Hepatocyte (in vitro differentiated cells): ENCODE measurements around the gene RPP25L. TPM values are rescaled to one million over a fixed set of nuclear protein-coding genes. Genes with fewer than 3 reads are reported as not detected.

Experiments used
- DNase-seq: peaks from one replicate; pipeline ENCODE4 v3.0.0-alpha.2; 2016; ENCODE audit warnings: low spot score
- H2AFZ ChIP-seq: fragments of 200-600 bp; sonication (generic); 2 replicates; pipeline ENCODE4 v1.6.0; 2016; ENCODE audit warnings: antibody characterized with exemption, mild to moderate bottlenecking
- H3K27ac ChIP-seq: fragments of 200-600 bp; sonication (generic); 2 replicates; pipeline ENCODE4 v1.5.1; 2016; ENCODE audit warnings: mild to moderate bottlenecking
- H3K27me3 ChIP-seq: fragments of 200-600 bp; sonication (generic); 2 replicates; pipeline ENCODE4 v1.6.1; 2016
- H3K36me3 ChIP-seq: fragments of 200-600 bp; sonication (generic); replicated peaks from 2 replicates; pipeline ENCODE4 v1.5.1; 2016; ENCODE audit warnings: low read depth; ENCODE audit not compliant: insufficient read depth
- H3K4me1 ChIP-seq: fragments of 200-600 bp; sonication (generic); 2 replicates; pipeline ENCODE4 v1.5.1; 2016; ENCODE audit warnings: mild to moderate bottlenecking, moderate library complexity; ENCODE audit not compliant: insufficient read depth
- H3K4me2 ChIP-seq: fragments of 200-600 bp; sonication (generic); 2 replicates; pipeline ENCODE4 v1.6.0; 2016
- H3K4me3 ChIP-seq: fragments of 200-600 bp; sonication (generic); 2 replicates; pipeline ENCODE4 v1.5.1; 2016; ENCODE audit warnings: mild to moderate bottlenecking
- H3K79me2 ChIP-seq: fragments of 200-600 bp; sonication (generic); 2 replicates; pipeline ENCODE4 v1.6.0; 2017; ENCODE audit warnings: mild to moderate bottlenecking
- H3K9me2 ChIP-seq: fragments of 200-600 bp; sonication (generic); replicated peaks from 2 replicates; pipeline ENCODE4 v1.6.0; 2017; ENCODE audit warnings: mild to moderate bottlenecking; ENCODE audit not compliant: insufficient read depth
- H3K9me3 ChIP-seq: fragments of 200-600 bp; sonication (generic); 2 replicates; pipeline ENCODE4 v1.5.1; 2016; ENCODE audit warnings: low read depth, mild to moderate bottlenecking
- H4K20me1 ChIP-seq: fragments of 200-600 bp; sonication (generic); 2 replicates; pipeline ENCODE4 v1.6.0; 2016; ENCODE audit warnings: mild to moderate bottlenecking; ENCODE audit not compliant: insufficient read depth, poor library complexity, severe bottlenecking
- EZH2 ChIP-seq: fragments of 200-600 bp; sonication (generic); IDR thresholded peaks from 2 replicates; pipeline ENCODE4 v1.6.1; 2016; ENCODE audit warnings: antibody characterized with exemption, mild to moderate bottlenecking, borderline replicate concordance
- EZH2phosphoT487 ChIP-seq: fragments of 200-600 bp; sonication (generic); IDR thresholded peaks from one replicate; pipeline ENCODE4 v1.6.1; 2018; ENCODE audit warnings: antibody characterized with exemption, mild to moderate bottlenecking, low read depth, moderate library complexity; ENCODE audit not compliant: unreplicated experiment, severe bottlenecking
- WGBS: methylation state at CpG from one replicate; pipeline ENCODE4 v1.1.6; 2016; ENCODE audit warnings: low lambda C conversion rate; ENCODE audit errors: missing lambda C conversion rate; 5-methylcytosine and 5-hydroxymethylcytosine counted together
- polyA plus RNA-seq: library from polyadenylated mRNA; unstranded; fragments of >200 nt; fragmentation: Nextera tagmentation; extraction: Ambion mirVana; gene quantifications from 2 replicates; pipeline ENCODE4 v1.2.1, GENCODE V29; 2016
- total RNA-seq: library from RNA; depleted of rRNA; stranded (reverse); fragments of >200 nt; gene quantifications from 2 replicates; pipeline ENCODE4 v1.2.3, GENCODE V29; 2014
- TF ChIP-seq, protein P1 (sequence below): fragments of 200-600 bp; sonication (generic); IDR thresholded peaks from 2 replicates; pipeline ENCODE4 v1.5.1; 2016; ENCODE audit warnings: antibody characterized with exemption, mild to moderate bottlenecking; ENCODE audit not compliant: poor library complexity

RPP25L gene
- total and polyA plus RNA-seq, 2 experiments from 2014 or later, result 30.0 to 35.7 TPM

DNA sequence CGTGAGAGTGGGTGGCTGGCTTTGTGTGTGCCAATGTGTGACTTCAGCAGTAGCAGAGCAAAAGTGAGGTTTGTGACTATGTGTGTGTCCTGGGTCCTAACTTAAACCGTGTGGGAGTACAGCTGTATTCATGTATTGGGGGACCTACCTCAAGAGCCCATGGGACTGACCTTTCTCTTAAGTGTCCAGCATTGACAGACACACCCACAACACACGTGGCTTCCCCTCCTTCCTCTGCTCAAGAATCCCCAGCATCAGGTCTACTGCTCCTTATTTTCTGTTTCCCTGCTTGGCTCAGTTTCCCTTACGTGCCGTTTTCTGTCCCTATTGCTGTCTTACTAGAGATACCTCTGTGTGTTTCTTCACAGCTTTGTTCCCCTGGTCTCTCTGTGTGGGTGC is 40.7 kb upstream of the RPP25L start:
- H3K27me3 ChIP-seq, result no peaks in the 10 kb centered on the region
- peak overlapping the region; percentile 87 for H3K4me2 ChIP-seq
- peak overlapping the region; percentile 94 for H3K27ac ChIP-seq
- peaks cover 45% of the 10 kb centered on the region for H3K4me1 ChIP-seq
- H3K4me3 ChIP-seq, result no peak overlapping the region
- peaks cover 25% of the 10 kb centered on the region for H3K79me2 ChIP-seq
- TF ChIP-seq EZH2phosphoT487, result no peak
- no peak for TF ChIP-seq EZH2
- TF ChIP-seq, protein P1, sequence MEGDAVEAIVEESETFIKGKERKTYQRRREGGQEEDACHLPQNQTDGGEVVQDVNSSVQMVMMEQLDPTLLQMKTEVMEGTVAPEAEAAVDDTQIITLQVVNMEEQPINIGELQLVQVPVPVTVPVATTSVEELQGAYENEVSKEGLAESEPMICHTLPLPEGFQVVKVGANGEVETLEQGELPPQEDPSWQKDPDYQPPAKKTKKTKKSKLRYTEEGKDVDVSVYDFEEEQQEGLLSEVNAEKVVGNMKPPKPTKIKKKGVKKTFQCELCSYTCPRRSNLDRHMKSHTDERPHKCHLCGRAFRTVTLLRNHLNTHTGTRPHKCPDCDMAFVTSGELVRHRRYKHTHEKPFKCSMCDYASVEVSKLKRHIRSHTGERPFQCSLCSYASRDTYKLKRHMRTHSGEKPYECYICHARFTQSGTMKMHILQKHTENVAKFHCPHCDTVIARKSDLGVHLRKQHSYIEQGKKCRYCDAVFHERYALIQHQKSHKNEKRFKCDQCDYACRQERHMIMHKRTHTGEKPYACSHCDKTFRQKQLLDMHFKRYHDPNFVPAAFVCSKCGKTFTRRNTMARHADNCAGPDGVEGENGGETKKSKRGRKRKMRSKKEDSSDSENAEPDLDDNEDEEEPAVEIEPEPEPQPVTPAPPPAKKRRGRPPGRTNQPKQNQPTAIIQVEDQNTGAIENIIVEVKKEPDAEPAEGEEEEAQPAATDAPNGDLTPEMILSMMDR, result no peak
- no peaks in the 10 kb centered on the region for H3K36me3 ChIP-seq
- no peaks in the 10 kb centered on the region for H3K9me2 ChIP-seq
- 45% methylated on average over 5 of the region's 5 CpGs for WGBS
- H3K9me3 ChIP-seq, result no peaks in the 10 kb centered on the region
- no peak overlapping the region for H2AFZ ChIP-seq
- no peaks in the 10 kb centered on the region for H4K20me1 ChIP-seq
- DNase-seq, result no peak

DNA sequence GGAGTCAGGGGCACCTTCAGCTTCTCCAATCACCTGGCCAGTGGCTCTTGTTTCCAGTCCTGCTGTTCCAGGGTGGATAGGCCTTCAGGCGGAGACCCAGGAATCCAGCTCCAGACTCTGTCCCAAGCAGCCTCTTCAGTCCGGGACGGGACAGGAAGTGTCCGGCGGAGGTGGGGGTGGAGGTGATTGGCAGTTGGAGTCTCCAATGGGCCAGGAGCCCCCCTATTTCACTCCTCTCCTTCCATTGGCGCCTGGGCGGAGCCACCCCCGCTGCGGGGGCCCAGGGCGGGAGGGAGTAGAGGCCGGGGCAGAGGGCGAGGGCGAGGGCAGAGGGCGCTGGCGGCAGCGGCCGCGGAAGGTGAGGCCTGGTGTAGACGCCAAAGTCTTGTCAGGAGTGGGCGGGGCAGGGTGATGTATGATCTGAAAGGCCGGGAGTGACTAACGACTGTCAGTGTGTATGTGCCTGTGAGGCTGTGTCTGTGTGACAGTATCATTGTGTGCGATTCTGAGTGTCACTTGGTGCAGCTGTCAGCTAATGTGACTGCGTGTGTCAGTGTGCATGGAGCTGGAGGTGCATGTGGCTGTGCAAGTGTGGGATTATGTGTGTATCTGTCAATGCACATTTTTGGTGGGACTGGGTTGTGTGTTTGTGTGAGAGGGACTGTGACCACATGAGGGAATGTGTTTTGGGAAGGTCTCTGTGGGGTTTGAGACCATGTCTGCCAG is 40.1 kb upstream of the RPP25L start, which contains the start of gene IL11RA:
TSS of gene IL11RA (plus strand) at position 310 of the 726 bp plus-strand sequence. CDS start 3,033 bp downstream, outside the sequence.
- H3K9me3 ChIP-seq, result no peaks in the 10 kb centered on the region
- peak within 1 kb of the TSS; percentile 12 for H2AFZ ChIP-seq
- no peak for TF ChIP-seq EZH2
- TF ChIP-seq EZH2phosphoT487, result no peak
- TF ChIP-seq, protein P1, result no peak
- WGBS, result 3% methylated on average over 15 of the region's 24 CpGs
- H4K20me1 ChIP-seq, result no peaks in the 10 kb centered on the region
- H3K36me3 ChIP-seq, result no peaks in the 10 kb centered on the region
- peaks cover 30% of the 10 kb centered on the region for H3K79me2 ChIP-seq
- peak; percentile 92 for DNase-seq
- no peaks in the 10 kb centered on the region for H3K9me2 ChIP-seq
- H3K27me3 ChIP-seq, result no peaks in the 10 kb centered on the region
- peak within 1 kb of the TSS; percentile 94 for H3K27ac ChIP-seq
- peak within 1 kb of the TSS; percentile 87 for H3K4me2 ChIP-seq
- no peak within 1 kb of the TSS for H3K4me3 ChIP-seq
- peaks cover 49% of the 10 kb centered on the region for H3K4me1 ChIP-seq

DNA sequence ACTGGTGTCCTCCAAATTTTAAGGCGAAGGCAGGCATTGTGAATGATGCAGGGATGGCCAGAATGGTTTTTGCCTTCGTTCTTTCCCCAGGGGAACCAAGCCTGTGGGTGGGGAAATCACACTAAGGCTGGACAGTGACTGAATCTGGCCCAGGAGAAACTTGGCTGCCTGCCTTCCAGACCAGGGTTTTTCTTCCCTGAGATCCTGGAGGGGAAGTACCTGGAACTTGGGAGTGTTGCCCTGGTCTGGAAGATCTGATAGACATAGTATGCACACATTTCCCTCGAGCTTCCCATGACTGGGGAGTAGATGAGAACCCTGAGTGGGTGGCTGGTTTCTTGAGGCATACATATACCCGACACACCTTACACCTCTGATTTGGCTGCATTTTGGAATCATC is 39.4 kb upstream of the RPP25L start:
- peak; percentile 48 for DNase-seq
- Histone ChIP-seq H3K4me2 (peak overlapping the region; percentile 87), H3K4me1 (peaks cover 49% of the 10 kb centered on the region), H3K79me2 (peaks cover 30% of the 10 kb centered on the region), H3K9me2 (no peaks in the 10 kb centered on the region), H3K27me3 (no peaks in the 10 kb centered on the region), H3K27ac (peak overlapping the region; percentile 94), H3K36me3 (no peaks in the 10 kb centered on the region), H4K20me1 (no peaks in the 10 kb centered on the region), H3K4me3 (no peak overlapping the region), H2AFZ (no peak overlapping the region), H3K9me3 (no peaks in the 10 kb centered on the region)
- 74% methylated on average over 4 of the region's 4 CpGs for WGBS
- TF ChIP-seq EZH2phosphoT487, result no peak
- TF ChIP-seq EZH2, result no peak
- TF ChIP-seq, protein P1, result no peak
